SK-N-MC (cell line): Measurements from ENCODE around the gene DTNA.
"Not testable (repeated sequence)": the region's sequence is repeated elsewhere in the genome, so short reads cannot be mapped to it uniquely, and the experiment has no call there.

ENCODE experiments used
- DNase-seq: peaks from one replicate; pipeline ENCODE4 v3.0.0-alpha.2; 2011; ENCODE audit warnings: low read depth, low spot score
- H3K27ac ChIP-seq: fragments of 200-600 bp; sonication (generic); 2 replicates; pipeline ENCODE4 v1.5.1; 2016; ENCODE audit warnings: mixed run types
- H3K36me3 ChIP-seq: fragments of 200-600 bp; sonication (generic); 2 replicates; pipeline ENCODE4 v1.6.1; 2017; ENCODE audit warnings: antibody characterized with exemption, low read length, mixed read lengths; ENCODE audit not compliant: insufficient read depth
- H3K4me3 ChIP-seq: fragments of 200-600 bp; sonication (generic); 2 replicates; pipeline ENCODE4 v1.5.1; 2016
- H3K9ac ChIP-seq: fragments of 200-600 bp; sonication (generic); 2 replicates; pipeline ENCODE4 v1.8.0; 2017; ENCODE audit warnings: mixed run types, mixed read lengths; ENCODE audit not compliant: insufficient read length
- H3K9me3 ChIP-seq: fragments of 200-600 bp; sonication (generic); 2 replicates; pipeline ENCODE4 v1.6.1; 2017; ENCODE audit warnings: low read depth, mild to moderate bottlenecking, antibody characterized with exemption, low read length, moderate library complexity, mixed read lengths
- EZH2 ChIP-seq: fragments of 200-600 bp; sonication (generic); IDR thresholded peaks from one replicate; pipeline ENCODE4 v1.6.1; 2017; ENCODE audit warnings: antibody characterized with exemption
- FOXP2 ChIP-seq: optimal IDR thresholded peaks from 2 replicates; pipeline ENCODE3; 2011; ENCODE audit warnings: mild to moderate bottlenecking, moderate library complexity; ENCODE audit not compliant: insufficient read depth; ENCODE audit errors: extremely low read length, control extremely low read depth
- POLR2AphosphoS5 ChIP-seq: IDR thresholded peaks from 2 replicates; pipeline ENCODE4 v1.6.1; 2012; ENCODE audit warnings: mild to moderate bottlenecking, low read depth, low read length, borderline replicate concordance

The DTNA gene

GRCh38 chr18:34729740-34730355 is 19.8 kb downstream of the DTNA start:
- Histone ChIP-seq H3K27ac (no peak overlapping the region), H3K4me3 (no peak overlapping the region), H3K9me3 (no peaks in the 10 kb centered on the region), H3K36me3 (no peaks in the 10 kb centered on the region), H3K9ac (no peak overlapping the region)
- no peak for DNase-seq
- no peak for TF ChIP-seq EZH2
- TF ChIP-seq POLR2AphosphoS5: no peak
- no peak for TF ChIP-seq FOXP2

- Histone ChIP-seq H3K4me3 (no peak overlapping the region), H3K27ac (no peak overlapping the region), H3K9me3 (no peaks in the 10 kb centered on the region), H3K9ac (no peak overlapping the region), H3K36me3 (no peaks in the 10 kb centered on the region)
- DNase-seq: no peak
- TF ChIP-seq FOXP2 (no peak), POLR2AphosphoS5 (no peak), EZH2 (no peak)
These were observed 20.7 kb downstream of the DTNA start for GRCh38 chr18:34730774-34731173.

GRCh38 chr18:34734056-34734455 is 24.0 kb downstream of the DTNA start:
- TF ChIP-seq EZH2 (no peak), POLR2AphosphoS5 (no peak), FOXP2 (no peak)
- Histone ChIP-seq H3K9ac (no peak overlapping the region), H3K4me3 (no peak overlapping the region), H3K27ac (no peak overlapping the region), H3K36me3 (no peaks in the 10 kb centered on the region), H3K9me3 (no peaks in the 10 kb centered on the region)
- no peak for DNase-seq

GRCh38 chr18:34734526-34734925 is 24.4 kb downstream of the DTNA start:
- H3K27ac ChIP-seq, H3K4me3 ChIP-seq, H3K36me3 ChIP-seq, H3K9me3 ChIP-seq, DNase-seq, H3K9ac ChIP-seq: not testable (repeated sequence)

- no peak for DNase-seq
- no peaks in the 10 kb centered on the region for H3K9me3 ChIP-seq
- H3K4me3 ChIP-seq: 0 out of 2 replicates have a peak overlapping the region, but pooled peaks have one; percentile 14
- H3K9ac ChIP-seq: no peak overlapping the region
- no peaks in the 10 kb centered on the region for H3K36me3 ChIP-seq
- TF ChIP-seq POLR2AphosphoS5: no peak
- TF ChIP-seq EZH2: no peak
- TF ChIP-seq FOXP2: no peak
- H3K27ac ChIP-seq: no peak overlapping the region
These were observed 28.2 kb downstream of the DTNA start for GRCh38 chr18:34738175-34738894.

- Histone ChIP-seq H3K9me3 (no peaks in the 10 kb centered on the region), H3K4me3 (no peak overlapping the region), H3K27ac (no peak overlapping the region), H3K36me3 (no peaks in the 10 kb centered on the region), H3K9ac (no peak overlapping the region)
- TF ChIP-seq FOXP2 (no peak), EZH2 (no peak)
- no peak for DNase-seq
These were observed 30.0 kb downstream of the DTNA start for GRCh38 chr18:34740101-34740500.

- Histone ChIP-seq H3K27ac (no peak overlapping the region), H3K36me3 (no peaks in the 10 kb centered on the region), H3K9me3 (no peaks in the 10 kb centered on the region), H3K4me3 (no peak overlapping the region), H3K9ac (no peak overlapping the region)
- DNase-seq: no peak
- TF ChIP-seq POLR2AphosphoS5 (no peak), FOXP2 (no peak), EZH2 (no peak)
These were observed 30.6 kb downstream of the DTNA start for GRCh38 chr18:34740724-34741123.

- no peak overlapping the region for H3K4me3 ChIP-seq
- H3K9ac ChIP-seq: no peak overlapping the region
- no peaks in the 10 kb centered on the region for H3K36me3 ChIP-seq
- no peak overlapping the region for H3K27ac ChIP-seq
- TF ChIP-seq POLR2AphosphoS5 (no peak), FOXP2 (no peak), EZH2 (no peak)
- H3K9me3 ChIP-seq: no peaks in the 10 kb centered on the region
- no peak for DNase-seq
These were observed 31.3 kb downstream of the DTNA start for GRCh38 chr18:34741401-34741800.

- Histone ChIP-seq H3K27ac (no peak overlapping the region), H3K4me3 (no peak overlapping the region), H3K9me3 (no peaks in the 10 kb centered on the region), H3K9ac (no peak overlapping the region), H3K36me3 (no peaks in the 10 kb centered on the region)
- DNase-seq: no peak
- TF ChIP-seq EZH2 (no peak), FOXP2 (no peak), POLR2AphosphoS5 (no peak)
These were observed 32.8 kb downstream of the DTNA start for GRCh38 chr18:34742891-34743341.
